Esophagus mucosa (tissue), 1 donor: ENCODE measurements around the gene RASGEF1C. TPM values are rescaled to one million over a fixed set of nuclear protein-coding genes. Genes with fewer than 3 reads are reported as not detected.

Source experiments
- ATAC-seq: fragments of 200-7000 bp; cut with Tn5 transposase; one replicate; pipeline ENCODE4 v1.9.1; 2020
- total RNA-seq: library from RNA; stranded (reverse); gene quantifications from one replicate; pipeline ENCODE4 v1.2.4, GENCODE V29; 2023
- donor health status: DM: yes; HTN: yes; CAD: no.

Gene RASGEF1C
- total RNA-seq, 1 donor from 2014 or later: not detected

DNA sequence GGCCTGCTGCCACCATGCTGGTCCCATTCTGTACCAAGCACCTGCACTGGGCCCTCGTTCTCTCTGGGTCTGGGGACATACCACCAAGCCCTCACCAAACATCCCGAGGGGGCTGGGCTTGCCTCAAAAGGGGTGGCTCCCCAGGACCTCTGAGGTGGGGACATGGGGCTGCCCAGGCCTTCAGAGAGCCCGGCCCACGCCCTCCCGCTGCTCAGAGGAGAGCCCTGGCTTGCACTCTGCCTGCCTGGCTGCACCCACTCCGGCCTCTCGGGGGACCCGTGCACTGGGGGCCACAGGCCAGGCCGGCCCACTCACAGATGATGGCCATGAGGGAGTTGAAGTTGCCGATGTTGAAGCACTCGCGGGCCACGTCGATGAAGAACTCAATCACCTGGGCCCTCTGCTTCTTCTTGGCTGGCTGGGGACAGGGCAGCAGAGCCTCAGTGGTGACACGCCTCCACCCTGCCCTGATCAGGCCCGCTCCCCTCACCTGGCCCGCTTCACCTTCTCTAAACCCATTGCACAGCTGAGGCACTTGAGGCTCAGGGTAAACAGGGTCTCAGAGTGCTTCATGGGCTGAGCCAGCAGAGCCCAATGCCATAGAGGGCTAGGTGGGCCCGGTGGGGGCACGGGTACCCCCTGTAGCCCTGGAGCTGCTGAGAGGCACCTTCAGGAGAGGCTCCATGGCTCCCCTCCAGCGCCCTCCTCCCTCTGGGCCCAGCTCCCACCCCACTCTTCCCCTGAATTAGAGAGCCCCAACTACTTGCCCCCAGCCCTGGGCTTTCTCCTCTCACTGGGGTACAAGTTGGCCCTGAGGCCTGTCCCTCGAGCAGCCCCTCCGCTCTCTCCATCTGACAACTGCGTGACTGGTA lies 89.7 kb downstream of the RASGEF1C start:
- ATAC-seq: no peak

DNA sequence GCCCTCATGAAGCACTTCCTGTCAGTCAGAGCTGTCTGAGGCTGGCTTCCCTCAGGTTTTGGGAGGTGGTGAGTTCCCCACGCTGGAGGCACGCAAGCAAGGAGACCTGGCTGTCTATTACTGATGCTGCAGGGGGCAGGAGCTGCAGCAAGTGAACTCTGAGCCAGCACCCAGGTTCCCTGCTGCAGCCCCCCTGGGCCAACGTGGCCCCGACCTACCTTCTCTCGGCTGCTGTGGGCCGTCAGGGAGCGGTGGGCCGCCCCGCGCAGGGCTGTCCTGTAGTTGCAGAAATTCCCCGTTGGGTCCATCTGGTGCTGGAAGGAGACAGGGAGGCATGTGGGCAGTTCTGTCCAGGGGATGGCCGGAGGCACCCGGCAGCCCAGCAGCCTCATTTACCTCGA lies 90.6 kb downstream of the RASGEF1C start:
- no peak for ATAC-seq

DNA sequence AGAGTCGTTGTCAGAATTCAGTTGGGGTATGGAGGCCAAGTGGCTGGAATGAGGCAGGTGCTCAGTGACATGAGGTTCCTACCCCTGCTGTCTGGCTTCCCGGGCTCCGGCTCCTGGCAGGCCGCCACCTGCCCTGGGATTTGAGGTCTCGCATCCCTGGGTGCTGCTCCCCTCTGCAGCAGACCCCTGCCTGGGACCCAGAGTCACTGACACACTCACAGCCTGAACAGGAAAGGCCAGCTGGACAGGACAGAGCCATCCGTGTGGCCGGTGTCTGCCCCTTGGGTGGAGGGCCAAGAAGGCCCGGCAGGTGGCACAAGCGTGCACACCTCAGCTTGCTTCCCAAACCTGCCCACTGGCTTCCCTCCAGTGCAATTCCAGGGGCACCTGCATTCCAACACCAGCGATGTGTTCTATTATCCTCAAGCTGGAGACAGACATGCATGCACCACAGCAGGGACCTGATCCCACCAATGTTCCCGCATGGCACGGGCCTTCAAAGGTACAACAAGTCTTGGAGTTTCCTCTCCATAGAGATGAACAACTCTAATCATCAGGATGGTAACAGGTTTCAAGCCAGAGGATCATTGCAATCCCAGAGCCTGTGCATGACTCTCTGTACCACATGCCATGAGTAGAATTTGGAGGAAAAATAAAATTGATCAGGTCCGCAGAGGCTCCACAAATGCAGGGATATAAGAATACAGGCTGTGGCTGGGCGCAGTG lies 91.8 kb downstream of the RASGEF1C start:
- ATAC-seq: peak; percentile 48

DNA sequence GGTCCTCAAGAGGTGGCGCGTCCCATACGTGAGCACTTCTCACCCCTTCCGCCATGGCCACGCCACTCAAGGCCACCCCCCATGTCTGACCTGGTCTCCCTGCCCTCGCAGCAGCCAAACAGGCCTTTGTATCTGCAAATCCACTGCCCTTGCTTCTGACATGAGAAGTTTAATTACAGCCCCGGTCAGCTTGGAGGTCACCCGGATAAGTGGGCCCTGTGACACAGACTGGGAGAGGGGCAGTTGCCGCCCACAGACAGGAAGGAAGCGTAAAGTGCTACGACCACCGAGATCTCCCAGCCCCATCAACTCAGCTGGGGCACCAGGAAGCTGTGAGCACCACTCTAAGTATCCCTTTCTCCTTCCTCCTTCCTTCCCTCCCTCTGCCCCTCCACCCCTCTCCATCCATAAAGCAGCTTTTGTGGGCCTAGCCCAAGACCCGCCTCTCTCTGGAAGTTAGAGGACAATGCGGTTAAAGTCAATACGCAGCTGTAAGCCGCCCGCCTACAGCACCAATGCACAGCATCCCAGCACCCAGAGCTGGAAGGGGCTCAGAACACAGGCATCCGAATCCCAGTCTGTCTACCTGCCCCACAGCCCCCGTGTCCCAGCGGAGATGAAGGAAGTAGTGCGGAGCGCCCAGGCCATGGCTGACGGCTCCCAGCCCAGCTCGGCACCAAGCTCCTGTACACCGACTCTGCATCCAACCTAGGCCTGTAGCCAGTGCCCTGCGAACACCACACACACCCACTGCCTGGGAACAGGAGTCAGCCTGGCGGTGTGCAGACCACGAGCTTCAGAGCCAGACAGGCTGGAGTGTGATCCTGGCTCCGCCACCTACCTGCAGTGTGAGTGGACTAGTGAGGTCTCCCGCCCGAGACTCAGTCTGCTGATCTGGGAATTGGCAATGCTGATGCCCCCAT lies 92.7 kb downstream of the RASGEF1C start:
- ATAC-seq: no peak

DNA sequence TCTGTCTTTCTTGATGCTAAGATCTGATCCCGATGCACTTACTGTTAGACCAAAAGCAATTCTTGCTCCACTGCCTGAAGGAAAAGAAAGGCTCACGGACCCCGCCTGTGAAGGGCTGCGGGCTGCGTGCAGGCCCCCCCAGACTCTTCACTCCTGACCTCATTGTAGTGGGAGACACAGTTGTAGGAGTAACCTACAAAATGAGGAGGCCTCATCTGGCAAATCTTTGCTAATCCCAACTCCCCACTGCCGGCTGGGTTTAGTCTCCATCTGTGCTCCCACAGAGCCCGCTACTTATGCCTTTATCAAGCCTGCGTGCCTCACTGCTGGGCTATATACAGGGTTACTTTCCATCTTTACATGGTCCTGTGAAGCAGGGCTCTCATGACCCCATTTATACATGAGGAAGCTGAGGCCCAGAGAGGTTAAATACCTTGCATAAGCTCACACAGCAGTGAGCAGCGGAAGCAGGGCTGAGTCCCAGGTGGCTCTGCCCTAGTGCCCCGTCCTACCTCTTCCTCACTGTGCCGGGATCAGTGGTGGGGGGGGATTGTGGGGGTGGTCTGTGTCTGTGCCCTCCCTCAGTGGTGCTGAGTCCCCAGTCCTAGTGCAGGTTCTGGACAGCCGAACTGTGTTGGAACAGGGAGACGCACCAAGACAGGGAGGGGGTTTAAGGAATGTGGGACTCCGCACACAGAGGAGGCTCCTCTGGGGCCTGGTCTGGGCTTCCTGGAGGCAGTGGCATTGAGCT lies 93.5 kb downstream of the RASGEF1C start:
- ATAC-seq: no peak

DNA sequence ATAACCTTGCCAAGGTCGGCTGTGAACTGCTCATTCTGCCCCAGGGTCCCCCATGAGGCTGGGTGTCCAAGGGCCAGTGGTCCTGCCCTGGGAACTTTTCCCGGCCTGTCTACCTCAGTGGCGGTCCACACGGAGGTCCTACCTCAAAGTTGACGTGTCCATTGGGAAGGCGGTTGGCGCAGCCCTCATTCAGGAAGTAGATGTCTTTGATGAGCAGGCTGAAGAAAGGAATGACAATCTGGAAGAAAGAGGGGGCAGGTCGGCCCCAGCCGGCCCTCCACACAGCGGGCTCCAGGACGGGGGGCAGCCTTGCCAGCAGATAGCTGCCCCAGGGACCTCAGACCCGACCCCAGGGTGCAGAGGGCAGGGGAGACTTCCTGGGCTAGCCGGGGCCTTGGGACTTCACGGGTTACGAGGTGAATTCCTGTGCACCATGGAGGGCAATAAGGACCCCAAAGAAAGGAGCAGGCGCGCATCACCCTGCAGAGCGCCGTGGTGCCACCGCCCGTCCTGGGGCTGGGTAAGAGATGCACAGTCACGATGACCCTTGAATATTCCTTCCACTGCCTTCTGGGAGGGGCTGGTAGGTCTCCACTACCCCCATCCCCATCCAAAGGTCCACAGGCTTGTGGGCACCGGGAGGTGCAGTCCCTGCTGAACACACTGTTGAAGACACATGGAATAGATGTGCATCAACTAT lies 94.6 kb downstream of the RASGEF1C start:
- no peak for ATAC-seq

DNA sequence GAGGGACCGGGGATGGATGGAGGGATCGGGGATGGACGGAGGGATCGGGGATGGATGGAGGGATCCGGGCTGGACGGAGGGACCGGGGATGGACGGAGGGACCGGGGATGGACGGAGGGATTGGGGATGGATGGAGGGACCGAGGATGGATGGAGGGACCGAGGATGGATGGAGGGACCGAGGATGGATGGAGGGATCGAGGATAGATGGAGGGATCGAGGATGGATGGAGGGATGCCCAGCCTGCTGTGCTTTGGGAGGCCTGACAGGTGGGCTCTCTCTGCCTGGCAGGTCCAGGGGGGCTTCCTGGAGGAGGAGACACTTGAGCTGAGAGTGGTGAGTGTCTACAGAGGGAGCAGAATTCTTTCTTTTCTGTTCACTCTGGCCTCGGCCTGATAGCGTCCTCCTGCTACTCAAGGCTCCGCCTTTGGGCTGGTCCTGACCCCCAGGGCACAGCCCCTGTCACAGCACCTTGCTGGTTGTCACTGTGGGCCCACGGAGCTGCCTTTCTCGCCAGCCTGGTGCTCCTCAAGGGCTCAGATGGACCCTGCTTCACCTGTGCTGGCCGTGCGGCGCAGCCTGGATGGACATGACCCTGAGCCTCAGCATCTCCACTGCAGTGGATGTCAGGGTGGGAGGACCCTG lies 95.2 kb downstream of the RASGEF1C start:
- ATAC-seq: no peak

DNA sequence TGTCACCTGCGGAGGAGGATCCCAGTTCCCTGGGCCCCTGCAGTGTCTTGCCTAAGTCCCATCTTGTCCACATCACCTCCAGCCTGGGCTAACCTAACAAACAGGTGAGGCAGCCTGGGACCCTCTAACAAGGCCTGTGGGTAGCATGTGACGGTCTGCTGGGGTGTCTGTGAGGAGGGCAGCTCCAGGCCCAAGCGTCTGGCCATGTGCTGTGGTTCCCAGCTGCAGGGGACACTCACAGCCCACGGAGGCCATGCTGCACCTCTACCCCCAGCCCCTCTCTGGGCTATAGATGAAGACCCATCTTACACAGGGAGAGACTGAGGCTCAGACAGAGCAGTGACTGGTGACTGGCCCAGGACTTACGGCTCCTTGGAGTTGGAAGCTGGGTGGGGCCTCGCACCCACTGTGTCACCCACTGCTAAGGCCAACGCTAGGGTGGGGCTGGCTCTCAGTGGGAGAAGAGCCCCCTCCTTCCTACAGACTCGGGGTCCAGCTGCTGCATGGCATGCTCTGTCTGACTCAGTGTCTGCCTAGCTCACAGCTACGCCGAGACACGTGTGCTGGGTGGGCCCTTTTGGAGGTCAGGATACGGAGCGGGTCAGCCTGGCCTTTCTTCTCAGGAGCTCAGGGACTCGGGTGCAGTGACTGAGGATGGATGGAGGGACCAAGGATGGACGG lies 96.7 kb downstream of the RASGEF1C start:
- peak; percentile 34 for ATAC-seq

DNA sequence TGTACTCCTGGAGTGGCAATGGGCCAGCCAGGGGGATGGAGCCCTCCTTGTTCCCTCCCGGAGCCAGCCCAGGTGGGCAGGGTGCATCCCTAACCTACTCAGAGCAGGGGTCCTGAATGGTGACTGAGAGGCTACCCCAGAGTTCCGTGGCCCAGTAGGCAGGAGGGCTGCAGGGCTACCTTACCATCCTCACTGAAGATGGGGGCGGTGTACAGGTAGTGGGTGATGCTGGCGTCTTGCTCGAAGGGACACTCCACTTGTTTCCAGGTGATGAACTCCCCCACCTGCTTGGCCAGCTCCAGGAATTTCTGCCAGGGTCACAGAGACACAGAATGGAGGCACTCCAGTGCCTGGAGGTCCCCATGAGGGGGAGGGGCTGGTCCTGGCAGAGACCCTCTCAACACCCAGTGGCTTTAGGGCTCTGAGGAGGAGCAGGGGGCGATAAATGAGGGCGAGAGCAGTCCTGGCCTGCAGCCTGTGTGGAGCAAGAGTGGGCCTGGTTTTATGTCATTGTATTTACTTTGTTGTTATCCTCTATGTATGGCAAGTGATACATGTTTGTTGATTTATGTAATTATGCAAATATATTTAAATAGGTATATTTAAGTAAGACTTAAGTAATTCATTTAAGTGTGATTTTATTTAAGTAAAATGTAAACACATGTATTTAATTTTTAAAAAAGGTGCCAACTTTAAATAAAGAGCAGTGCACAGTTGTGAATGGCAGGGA lies 97.6 kb downstream of the RASGEF1C start:
- ATAC-seq: no peak

DNA sequence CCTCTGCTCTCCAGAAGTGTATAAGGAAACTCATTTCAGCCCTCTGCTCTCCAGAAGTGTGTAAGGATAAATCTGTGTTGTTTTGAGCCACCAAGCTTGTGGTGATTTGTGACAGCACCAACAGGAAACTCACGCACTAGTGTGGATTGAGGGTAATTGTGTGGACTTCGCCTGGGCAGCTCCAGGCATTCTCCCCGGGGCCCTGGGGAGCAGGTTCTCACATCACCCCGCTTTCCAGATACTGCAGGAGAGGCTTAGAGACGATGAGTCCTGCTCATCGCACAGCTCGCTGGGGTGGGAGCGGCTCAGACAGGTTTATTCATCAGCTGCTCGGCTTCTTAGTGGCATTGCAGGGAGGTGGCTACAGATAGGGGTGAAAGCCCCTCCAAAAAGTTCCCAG lies 99.1 kb downstream of the RASGEF1C start:
- ATAC-seq: no peak

DNA sequence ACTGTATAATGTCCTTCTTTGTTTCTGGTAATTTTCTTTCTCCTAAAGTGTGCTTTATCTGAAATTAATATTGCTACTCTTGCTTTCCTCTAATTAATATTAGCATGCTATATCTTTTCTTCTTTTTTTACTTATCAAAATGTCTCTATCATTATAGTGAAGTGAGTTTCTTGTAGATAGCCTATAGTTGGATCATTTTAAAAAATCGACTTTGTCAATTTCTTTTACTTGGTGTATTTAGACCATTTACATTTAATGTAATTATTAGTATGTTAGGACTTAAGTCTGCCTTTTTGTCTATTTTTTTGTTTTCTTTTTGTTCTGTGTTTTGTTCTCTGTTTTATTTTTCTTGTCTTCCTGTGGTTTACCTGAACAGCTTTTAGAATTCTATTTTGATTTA lies 102.0 kb downstream of the RASGEF1C start:
- no peak for ATAC-seq

DNA sequence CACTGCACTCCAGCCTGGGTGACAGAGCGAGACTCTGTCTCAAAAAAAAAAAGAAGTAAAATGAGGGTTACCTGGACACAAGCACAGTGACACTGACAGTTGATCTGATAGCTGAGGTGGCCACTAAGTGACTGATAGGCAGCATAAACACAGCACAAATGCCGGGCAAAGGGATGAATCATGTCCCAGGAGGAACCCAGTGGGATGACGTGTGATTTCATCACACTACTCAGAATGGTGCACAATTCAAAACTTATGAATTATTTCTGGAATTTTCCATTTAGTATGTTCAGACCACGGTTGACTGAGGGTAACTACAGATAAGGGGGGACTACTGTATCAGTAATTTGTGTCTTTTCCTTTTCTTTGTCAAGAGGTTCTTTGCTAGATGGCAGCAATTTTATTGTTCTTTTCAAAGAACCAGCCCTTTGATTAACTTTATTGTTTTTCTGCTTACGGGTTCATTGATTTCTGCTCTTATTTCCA lies 103.1 kb downstream of the RASGEF1C start:
- ATAC-seq: no peak

DNA sequence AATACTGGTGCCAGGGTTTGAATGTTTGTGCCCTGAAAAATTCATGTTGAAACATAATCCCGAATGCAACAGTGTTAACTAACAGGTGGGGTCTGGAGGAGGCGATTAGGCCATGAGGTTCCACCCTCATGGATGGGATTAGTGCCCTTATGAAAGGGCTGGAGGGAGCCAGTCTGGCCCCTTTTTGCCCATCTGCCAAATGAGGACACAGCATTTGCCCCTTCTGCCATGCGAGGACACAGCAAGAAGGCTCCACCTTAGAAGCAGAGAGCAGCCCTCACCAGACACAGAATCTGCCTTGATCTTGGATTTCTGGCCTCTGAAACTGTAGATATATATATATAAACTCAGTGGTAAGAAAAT lies 104.9 kb downstream of the RASGEF1C start:
- ATAC-seq: no peak

DNA sequence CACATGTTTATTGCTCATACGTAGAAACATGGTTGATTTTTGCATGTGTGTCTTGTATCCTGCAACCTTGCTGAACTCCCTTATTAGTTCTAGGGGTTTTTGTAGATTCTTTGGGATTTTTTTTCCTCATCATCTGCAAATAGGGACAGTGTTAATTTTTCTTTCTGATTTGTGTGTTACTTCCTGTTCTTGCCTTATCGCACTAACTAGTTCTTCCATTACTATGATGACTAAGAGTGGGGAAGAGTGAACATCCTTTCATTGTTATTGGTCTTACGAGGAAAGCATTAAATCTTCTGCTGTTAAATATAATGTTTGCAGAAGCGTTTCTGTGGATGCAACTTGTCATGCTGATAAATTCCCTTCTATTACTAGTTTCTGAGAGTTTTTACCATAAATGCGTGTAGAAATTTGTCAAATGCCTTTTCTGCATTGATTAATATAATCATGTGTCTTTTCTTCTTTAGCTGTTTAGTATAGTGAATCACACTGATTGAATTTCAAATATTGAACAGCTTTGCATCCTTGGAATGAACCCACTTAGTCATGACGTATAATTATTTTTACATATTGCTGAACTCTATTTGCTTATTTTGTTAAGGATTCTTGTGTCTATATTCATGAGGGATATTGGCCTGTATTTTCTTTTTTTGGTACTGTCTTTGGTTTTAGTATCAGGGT lies 105.4 kb downstream of the RASGEF1C start:
- no peak for ATAC-seq

DNA sequence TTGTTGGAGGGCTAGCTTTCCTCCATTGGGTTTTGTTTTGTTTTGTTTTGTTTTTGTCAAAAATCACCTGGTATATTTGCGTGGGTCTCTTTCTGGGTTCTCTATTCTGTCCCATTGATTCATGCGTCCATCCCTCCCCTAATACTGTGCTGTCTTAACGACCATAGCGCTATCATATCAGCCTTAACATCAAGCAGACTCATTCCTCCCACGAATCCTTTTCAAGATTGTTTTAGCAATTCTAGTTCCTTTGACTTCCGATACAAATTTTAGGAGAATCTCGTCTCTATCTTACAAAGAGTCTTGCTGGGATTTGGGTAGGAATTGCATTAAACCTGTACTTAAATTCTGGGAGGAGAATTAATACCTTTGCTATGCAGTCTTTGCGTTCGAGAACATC lies 106.4 kb downstream of the RASGEF1C start:
- no peak for ATAC-seq

DNA sequence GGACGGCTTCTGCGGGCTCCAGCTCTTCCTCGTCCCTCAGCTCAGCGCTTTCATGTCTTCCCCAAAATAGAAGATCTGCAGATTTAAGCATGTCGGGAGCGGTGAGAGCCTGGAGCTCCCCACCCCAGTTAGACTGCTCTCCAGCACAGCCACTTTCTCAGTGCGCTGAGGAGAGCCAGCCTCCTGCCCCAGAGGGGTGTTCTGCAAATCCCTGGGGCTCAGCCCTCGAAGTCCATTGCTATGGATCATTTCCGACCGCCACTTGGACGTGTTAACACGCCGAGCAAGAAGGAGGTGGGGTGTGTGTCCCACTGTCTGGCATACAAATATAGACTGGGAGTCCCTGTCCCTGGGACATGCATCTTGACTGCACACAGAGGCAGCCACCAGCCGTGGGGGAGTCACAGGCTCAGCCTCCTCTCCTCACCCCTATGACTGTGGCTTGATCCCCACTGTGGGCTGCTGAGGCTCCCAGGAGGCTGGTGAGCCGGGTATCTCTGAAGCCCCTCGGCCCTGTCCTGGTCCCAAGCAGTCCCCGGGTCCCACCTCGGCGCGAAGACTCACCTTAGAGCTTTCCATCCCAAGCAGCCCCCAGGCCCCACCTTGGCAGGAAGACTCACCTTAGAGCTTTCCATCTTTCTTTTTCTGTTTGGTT lies 107.4 kb downstream of the RASGEF1C start:
- ATAC-seq: no peak

DNA sequence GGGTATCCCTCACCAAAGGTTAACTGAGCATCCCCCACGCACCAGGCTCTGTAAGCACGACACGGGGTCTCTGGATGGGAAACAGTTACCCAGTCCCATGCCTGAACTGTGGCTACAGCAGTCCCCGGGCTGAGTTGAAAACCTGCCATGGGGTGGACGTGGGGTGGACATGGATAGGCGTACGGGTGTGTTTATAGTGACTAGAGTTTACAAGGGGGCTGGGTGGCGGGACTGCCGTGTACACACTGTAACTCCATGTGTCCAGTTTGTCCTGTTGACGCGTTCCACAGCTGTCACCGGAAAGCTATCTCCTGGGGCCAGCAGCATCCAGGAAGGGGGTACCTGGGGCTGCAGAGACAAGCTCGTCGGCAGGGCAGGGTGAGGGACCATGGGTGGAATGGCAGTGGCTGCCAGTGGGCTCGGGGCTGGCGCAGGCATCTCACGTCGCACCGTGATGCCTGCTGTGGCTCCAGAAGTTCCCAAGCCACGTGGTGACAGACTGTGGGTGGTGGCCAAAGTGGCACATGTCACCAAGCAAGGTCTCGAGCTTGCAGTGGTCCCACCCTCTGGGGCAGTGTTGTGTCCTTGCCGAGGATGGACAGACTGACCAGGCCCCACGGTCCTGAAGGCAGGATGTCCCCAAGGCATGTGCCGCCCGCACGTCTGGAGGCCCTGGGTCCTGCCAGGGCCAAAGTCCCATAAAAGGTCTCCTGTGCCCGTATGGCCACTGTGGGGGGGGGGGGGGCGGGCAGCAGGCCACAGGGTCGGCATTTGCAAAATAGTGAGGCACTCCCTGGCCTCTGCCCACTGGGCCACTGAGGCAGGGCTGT lies 108.2 kb downstream of the RASGEF1C start:
- no peak for ATAC-seq
